Breast epithelium (tissue), 3 donors: Measurements from ENCODE around the gene TBC1D13.

Source experiments
- POLR2A ChIP-seq: fragments of 450-650 bp; IDR thresholded peaks from one replicate; pipeline ENCODE4 v1.6.1; 2016; ENCODE audit warnings: antibody characterized with exemption, mild to moderate bottlenecking, moderate library complexity
- POLR2AphosphoS5 ChIP-seq, 3 donors: sonication (generic); formaldehyde crosslinking; IDR thresholded peaks; one replicate each; pipeline ENCODE4 v1.6.1; 2017; ENCODE audit warnings: antibody characterized with exemption in 3 of 3
- TF ChIP-seq, protein P1 (sequence below), 3 donors: fragments of 450-650 bp; IDR thresholded peaks; one replicate each; pipeline ENCODE4 v1.5.1; 2016 to 2017; ENCODE audit warnings: antibody characterized with exemption in 3 of 3, mild to moderate bottlenecking in 3 of 3, moderate library complexity in 3 of 3

DNA sequence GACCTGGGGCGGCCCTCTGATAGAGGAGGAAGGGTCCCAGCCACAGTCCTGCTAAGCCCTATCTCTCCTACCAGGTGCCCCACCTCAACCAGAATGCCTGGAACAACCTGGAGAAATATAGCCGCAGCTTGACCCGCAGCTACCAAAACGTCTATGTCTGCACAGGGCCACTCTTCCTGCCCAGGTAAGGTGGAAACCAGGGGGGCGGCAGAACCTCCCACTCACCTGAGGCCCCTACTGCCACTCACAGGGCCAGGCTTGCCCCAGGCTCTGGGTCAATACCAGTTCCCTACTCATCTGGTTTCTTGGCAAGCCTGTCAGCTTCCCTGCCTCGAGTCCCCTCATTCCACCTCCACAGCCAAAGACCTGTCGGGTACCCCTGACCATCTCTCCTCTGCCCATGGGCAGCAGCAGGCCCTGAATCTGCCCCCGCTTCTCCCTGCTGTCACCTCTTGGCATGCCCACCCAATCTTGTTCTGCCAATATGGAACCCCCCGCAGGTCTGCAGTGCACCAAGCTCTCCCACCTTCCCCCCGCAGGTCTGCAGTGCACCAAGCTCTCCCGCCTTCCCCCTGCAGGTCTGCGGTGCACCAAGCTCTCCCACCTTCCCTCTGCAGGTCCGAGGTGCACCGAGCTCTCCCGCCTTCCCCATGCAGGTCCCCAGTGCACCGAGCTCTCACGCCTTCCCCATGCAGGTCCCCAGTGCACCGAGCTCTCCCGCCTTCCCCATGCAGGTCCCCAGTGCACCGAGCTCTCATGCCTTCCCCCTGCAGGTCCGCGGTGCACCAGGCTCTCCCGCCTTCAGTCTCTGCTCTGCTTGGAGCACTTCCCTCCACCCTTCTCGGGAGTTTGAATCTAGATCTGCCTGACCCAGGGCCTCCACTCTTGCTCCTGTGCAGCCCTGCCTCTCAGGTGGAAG lies 33.9 kb downstream of the TBC1D13 start:
- TF ChIP-seq, protein P1, sequence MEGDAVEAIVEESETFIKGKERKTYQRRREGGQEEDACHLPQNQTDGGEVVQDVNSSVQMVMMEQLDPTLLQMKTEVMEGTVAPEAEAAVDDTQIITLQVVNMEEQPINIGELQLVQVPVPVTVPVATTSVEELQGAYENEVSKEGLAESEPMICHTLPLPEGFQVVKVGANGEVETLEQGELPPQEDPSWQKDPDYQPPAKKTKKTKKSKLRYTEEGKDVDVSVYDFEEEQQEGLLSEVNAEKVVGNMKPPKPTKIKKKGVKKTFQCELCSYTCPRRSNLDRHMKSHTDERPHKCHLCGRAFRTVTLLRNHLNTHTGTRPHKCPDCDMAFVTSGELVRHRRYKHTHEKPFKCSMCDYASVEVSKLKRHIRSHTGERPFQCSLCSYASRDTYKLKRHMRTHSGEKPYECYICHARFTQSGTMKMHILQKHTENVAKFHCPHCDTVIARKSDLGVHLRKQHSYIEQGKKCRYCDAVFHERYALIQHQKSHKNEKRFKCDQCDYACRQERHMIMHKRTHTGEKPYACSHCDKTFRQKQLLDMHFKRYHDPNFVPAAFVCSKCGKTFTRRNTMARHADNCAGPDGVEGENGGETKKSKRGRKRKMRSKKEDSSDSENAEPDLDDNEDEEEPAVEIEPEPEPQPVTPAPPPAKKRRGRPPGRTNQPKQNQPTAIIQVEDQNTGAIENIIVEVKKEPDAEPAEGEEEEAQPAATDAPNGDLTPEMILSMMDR (IDR thresholded peaks at IDR 0.05), result no peak
- TF ChIP-seq POLR2AphosphoS5 (IDR thresholded peaks at IDR 0.05) (no peak), POLR2A (no peak)
